Measurements from ENCODE around the gene SHISA8. TPM values are rescaled to one million over a fixed set of nuclear protein-coding genes. Genes with fewer than 3 reads are reported as not detected.

Gene SHISA8
- total and polyA plus RNA-seq, 2 of the 13 experiments (the other 11 are each of a cell fraction or from before 2014, with no cell fraction given) = not detected

DNA sequence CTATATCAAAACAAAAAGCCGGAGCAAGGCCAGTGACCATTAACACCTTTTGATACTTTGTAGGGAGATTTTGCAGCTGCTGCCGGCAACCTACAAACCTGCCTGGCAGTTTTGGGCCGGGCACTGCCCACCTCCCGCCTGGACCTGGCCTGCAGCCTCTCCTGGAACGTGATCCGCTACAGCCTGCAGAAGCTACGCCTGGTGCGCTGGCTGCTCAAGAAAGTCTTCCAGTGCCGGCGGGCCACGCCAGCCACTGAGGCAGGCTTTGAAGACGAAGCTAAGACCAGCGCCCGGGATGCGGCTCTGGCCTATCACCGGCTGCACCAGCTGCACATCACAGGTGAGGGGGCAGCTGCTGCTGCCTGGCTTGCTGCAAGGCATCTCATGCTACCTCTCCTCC is 34.2 kb downstream of the SHISA8 start:
- in situ Hi-C loops (cut with HindIII; ENCODE audit: extremely low pct_ligation_motif_present, low pct_unique_long_range_greater_than_20kb) (no loop called here), intact Hi-C loops (cut with micrococcal nuclease; ENCODE audit: unreplicated experiment) (no loop called here)
- no peak overlapping the region for H2AFZ ChIP-seq (ENCODE audit: low read length)
- no peak overlapping the region for H3K4me2 ChIP-seq (ENCODE audit: low read depth, low read length)
- CTCF ChIA-PET (ENCODE audit: low intra/inter-chr PET ratio, low total read pairs) = no interaction called here
- FAIRE-seq = no peak
- H3K36me3 ChIP-seq (replicated peaks in 1 of 2; ENCODE audit: control insufficient read depth in 1 of 2, insufficient read depth in 2 of 2, low read length in 2 of 2) = peaks cover 40 to 96% of the 10 kb centered on the region in 2 experiments
- peak; percentile 56 for TF ChIP-seq AGO2 (optimal IDR thresholded peaks at IDR 0.05; ENCODE audit: low read depth, low read length)
- no peak for TF ChIP-seq RARA (CRISPR knock-in tag; IDR thresholded peaks at IDR 0.05)
- no peak for DNase-seq (ENCODE audit: low spot score)
- no peaks in the 10 kb centered on the region; the same call in 1 of the 2 replicates for H4K20me1 ChIP-seq (ENCODE audit: insufficient read depth, low read length)
- BruUV-seq (replicated peaks) = no TSS peak
- no peaks in the 10 kb centered on the region for H3K9me3 ChIP-seq (ENCODE audit: low read length)
- 97% methylated on average over 10 of the region's 16 CpGs for WGBS (ENCODE audit: low lambda C conversion rate)
- H3K79me2 ChIP-seq (ENCODE audit: insufficient read depth, low read length) = no peaks in the 10 kb centered on the region
- POLR2A ChIA-PET = no interaction called here
- H3K4me1 ChIP-seq (ENCODE audit: insufficient read depth, low read length) = peaks cover 2% of the 10 kb centered on the region; the same call in 1 of the 2 replicates
- H3K27me3 ChIP-seq (ENCODE audit: control insufficient read depth in 1 of 2, insufficient read depth in 2 of 2, low read length in 2 of 2) = no peaks in the 10 kb centered on the region
- H3K4me3 ChIP-seq (replicated peaks in 1 of 3; ENCODE audit: insufficient read depth in 1 of 3, low read depth in 2 of 3, low read length in 3 of 3) = no peak overlapping the region
- no peak overlapping the region for H3K9ac ChIP-seq (ENCODE audit: insufficient read depth, low read depth, low read length)
- no peak for ATAC-seq
- H3K27ac ChIP-seq (ENCODE audit: extremely low read length, insufficient read depth, low read length) = no peak overlapping the region

DNA sequence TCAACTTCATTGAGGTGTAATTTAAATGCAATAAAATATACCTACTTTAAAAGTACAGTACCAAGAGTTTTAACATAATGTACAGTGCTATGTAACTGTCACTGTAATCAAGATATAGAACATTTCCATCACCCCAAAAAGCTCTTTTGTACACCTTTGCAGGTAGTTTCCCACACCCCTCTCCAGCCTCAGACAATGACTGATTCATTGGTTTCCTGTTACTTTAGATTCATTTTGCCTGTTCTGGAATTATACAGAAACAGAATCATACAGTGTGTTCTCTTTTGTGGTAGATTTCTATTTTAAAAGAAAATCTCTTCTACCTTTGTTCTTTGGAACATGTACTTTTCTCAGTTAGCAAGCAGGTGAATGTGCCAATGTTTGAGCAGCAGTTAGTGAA is 38.2 kb downstream of the SHISA8 start:
- intact Hi-C loops (cut with micrococcal nuclease; ENCODE audit: unreplicated experiment) (no loop called here), in situ Hi-C loops (cut with HindIII; ENCODE audit: extremely low pct_ligation_motif_present, low pct_unique_long_range_greater_than_20kb) (no loop called here)
- TF ChIP-seq NR1H2 (CRISPR knock-in tag; IDR thresholded peaks at IDR 0.05; ENCODE audit: borderline replicate concordance, low read depth) (no peak), NBN (conservative IDR thresholded peaks at IDR 0.05) (no peak), ZNF761 (CRISPR knock-in tag; conservative IDR thresholded peaks at IDR 0.05) (no peak), HMGA1 (CRISPR knock-in tag; conservative IDR thresholded peaks at IDR 0.05) (no peak)
- DNase-seq (ENCODE audit: low spot score) = no peak
- POLR2A ChIA-PET = no interaction called here
- H3K4me3 ChIP-seq (replicated peaks in 1 of 3; ENCODE audit: insufficient read depth in 1 of 3, low read depth in 2 of 3, low read length in 3 of 3) = no peak overlapping the region
- no peaks in the 10 kb centered on the region for H3K79me2 ChIP-seq (ENCODE audit: insufficient read depth, low read length)
- H3K9me3 ChIP-seq (ENCODE audit: low read length) = no peaks in the 10 kb centered on the region
- peaks cover 32 to 86% of the 10 kb centered on the region in 2 experiments for H3K36me3 ChIP-seq (replicated peaks in 1 of 2; ENCODE audit: control insufficient read depth in 1 of 2, insufficient read depth in 2 of 2, low read length in 2 of 2)
- H3K27ac ChIP-seq (ENCODE audit: extremely low read length, insufficient read depth, low read length) = no peak overlapping the region
- no peaks in the 10 kb centered on the region for H3K4me1 ChIP-seq (ENCODE audit: insufficient read depth, low read length)
- no peak overlapping the region for H3K4me2 ChIP-seq (ENCODE audit: low read depth, low read length)
- FAIRE-seq = no peak
- H3K27me3 ChIP-seq (ENCODE audit: control insufficient read depth in 1 of 2, insufficient read depth in 2 of 2, low read length in 2 of 2) = no peaks in the 10 kb centered on the region
- H4K20me1 ChIP-seq (ENCODE audit: insufficient read depth, low read length) = no peaks in the 10 kb centered on the region
- H3K9ac ChIP-seq (ENCODE audit: insufficient read depth, low read depth, low read length) = no peak overlapping the region
- BruUV-seq (replicated peaks) = no TSS peak
- H2AFZ ChIP-seq (ENCODE audit: low read length) = no peak overlapping the region
- ATAC-seq = no peak
- CTCF ChIA-PET (ENCODE audit: low intra/inter-chr PET ratio, low total read pairs) = no interaction called here

All from HepG2 (cell line).